Activated T-helper 9 cell treated with anti-CD3 and anti-CD28 coated beads, Interleukin-2, amount 50 U/mL, for 16 hours (primary cell): ENCODE measurements around the gene PYHIN1.
"Not testable (repeated sequence)": the region's sequence is repeated elsewhere in the genome, so short reads cannot be mapped to it uniquely, and the experiment has no call there.

Experiments
- DNase-seq: peaks from one replicate; pipeline ENCODE4 v3.0.0-alpha.2; 2020; ENCODE audit warnings: low read depth

Gene PYHIN1

DNA sequence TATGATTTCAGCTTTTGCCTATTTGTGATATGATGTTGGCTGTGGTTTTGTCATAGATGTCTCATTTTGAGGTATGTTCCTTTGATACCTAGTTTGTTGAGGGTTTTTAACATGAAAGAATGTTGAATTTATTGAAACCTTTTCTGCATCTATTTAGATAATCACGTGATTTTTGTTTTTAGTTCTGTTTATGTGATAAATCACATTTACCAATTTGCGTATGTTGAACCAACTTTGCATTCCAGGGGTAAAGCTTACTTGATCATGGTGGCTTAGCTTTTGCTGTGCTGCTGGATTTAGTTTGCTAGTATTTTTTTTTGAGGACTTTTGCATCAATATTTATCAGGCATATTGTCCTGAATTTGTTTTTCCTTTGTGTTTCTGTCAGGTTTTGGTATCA is 51.9 kb downstream of the PYHIN1 start:
- no peak for DNase-seq

DNA sequence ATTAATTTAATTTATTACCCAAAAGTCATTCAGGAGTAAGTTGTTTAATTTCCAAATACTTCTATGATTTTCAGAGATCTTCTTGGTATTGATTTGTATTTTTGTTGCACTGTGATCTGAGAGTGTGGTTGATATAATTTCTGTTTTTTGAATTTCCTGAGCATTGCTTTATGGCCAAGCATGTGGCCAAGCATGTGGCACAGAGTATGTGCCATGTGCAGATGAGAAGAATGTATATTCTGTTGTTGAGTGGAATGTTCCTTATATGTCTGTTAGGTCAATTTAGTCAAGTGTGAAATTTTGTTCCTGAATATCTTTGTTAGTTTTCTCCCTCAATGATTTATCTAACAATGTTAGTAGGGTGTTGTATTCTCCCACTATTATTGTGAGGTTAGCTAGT is 53.0 kb downstream of the PYHIN1 start:
- no peak for DNase-seq

DNA sequence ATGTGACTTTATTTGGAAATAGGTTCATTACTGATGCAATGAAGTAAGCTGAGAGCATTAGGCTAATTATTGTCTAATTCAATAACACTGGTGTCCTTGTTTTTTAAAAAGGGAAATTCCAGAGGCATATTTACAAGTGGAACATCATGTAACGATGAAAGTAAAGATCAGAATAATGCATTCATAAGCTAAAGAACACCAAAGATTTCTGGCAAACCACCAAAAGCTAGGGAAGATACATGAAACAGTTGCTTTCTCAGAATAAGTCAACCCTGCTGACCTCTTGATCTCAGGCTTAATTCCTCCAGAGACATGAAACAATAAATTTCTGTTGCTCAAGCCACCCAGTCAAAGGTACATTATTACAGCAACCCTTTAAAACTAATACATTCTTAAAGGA is 58.1 kb downstream of the PYHIN1 start:
- no peak for DNase-seq

DNA sequence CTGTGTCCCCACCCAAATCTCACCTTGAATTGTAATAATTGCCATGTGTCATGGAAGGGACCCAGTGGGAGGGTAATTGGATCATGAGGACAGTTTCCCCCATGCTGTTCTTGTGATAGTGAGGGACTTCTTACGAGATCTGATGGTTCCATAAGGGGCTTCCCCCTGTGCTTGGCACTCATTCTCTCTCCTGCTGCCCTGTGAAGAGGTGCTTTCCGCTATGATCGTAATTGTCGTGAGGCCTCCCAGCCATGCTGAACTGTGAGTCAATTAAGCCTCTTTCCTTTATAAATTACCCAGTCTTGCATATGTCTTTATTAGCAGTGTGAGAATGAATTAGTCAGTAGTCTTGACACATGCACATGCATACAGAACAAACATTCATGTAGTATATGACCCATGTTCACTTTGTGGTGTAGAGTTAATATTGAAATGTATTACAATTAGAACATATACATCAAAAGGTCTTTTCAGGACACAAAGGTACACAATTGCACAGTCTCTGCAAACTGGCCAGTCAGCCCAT is 61.5 kb downstream of the PYHIN1 start:
- DNase-seq, result no peak

DNA sequence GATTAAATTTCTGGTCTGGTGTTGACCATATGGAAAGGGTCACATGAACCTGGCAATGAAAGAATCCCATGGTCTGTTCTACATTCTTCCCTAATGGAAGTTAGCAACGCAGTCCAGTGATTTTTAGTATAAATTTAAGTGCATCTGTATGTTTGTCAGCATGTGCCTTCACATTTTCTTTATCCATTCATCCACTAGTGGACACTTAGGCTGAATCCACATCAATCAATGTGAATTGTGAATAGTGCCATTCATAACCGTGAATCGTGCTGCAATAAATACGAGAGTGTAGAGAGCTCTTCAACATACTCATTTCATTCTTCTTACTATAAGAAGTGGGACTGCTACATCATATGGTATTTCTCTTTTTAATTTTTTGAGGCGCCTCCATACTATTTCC is 65.6 kb downstream of the PYHIN1 start:
- no peak for DNase-seq

DNA sequence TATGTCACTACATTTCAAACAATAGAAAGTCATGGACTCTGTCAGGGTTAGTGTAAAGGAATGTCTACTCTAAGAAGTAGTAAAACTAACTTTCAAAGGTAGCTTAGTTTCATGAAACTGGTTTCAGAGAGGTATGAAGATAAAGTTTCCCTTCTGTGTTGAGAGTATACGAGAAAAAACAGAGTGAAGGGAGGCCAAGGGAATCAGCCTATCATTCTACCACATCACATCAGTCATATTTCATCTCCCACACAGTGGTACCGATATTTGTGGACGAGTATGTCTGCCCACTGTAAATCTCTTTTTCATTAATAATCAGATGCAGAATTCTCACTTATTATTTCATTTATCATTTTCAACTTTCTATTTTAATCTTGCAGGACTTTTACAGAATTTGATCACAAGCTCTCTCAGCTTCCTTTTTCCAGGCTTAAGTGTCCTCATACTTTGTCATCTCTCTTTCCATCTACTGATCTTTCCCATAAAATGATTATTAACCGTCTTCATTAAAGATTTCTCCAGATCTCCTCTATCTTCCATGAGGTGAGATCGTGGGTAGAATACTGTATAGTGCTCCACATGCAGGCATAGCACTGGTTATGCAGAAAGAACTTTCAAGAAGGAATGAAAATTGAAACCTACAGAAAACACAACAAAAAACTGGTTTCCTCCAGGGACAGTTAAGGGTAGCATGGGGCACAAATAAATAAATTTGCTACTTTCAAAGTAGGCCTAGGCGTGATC is 66.9 kb downstream of the PYHIN1 start:
- no peak for DNase-seq

DNA sequence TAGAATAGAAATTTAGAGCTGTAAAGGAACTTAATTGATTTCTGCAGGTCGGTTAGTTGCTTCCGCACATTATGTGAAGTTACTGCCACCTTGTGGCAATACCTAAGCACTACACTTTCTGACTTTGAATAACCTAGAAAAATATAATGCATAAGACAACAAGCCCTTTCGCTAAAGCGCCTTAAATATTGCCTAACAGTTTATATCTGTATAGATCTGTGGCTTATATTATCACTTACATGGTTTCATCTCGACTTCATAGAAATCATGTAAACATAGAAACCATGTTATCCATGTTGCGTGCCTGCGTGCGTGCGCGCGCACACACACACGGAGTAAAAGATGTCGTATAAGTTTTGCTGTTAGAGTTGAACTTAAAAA is 67.4 kb downstream of the PYHIN1 start:
- no peak for DNase-seq

DNA sequence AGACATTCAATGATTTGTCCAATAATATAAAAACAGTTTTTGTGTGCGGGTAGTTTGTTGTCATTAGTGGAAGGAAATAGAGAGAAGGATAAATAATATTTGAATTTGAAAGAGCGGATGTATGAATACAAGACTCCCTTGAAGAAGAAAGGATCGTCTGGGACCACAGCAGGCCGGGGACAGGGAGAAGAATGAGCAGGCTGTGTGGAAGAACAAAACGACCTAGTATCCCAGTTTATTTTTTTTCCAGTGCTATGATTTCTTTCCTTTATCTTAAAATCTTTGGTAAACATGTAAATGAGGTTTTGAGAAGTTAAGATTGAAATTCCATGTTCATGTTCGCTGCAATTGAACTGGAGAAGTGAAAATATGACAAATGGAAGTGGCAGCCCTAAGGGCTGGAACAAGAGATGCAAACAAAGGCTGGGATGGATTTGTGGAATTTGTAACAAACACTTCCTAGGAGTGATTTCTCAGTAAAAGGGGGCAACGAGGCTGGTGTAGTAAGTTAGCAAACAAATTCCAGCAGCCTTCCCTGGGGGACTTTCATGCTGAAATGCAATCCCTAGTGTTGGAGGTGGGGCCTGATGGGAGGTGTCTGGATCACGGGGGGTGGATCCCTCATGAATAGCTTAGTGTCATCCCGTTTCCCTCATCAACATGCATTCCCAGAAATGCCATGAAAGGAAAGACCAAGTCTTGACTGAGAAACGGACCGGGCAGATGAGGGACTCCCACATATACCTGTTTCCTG is 68.1 kb downstream of the PYHIN1 start:
- DNase-seq, result no peak

DNA sequence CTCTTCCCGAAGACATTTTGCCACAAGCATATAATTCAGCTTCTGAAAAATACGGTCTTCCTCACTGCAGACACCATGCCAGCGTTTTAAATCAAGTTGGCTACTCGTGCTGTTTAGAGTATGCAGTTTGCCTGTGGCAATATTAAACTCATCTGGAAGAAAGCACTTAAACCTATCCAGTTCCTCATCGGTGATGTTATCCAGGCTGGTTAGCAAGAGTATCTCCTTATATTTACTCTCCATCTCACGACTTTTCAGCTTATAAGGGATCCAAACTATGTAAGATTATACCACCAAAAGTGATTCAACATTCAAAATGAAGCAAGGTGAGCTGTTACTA is 68.7 kb downstream of the PYHIN1 start:
- DNase-seq, result no peak

DNA sequence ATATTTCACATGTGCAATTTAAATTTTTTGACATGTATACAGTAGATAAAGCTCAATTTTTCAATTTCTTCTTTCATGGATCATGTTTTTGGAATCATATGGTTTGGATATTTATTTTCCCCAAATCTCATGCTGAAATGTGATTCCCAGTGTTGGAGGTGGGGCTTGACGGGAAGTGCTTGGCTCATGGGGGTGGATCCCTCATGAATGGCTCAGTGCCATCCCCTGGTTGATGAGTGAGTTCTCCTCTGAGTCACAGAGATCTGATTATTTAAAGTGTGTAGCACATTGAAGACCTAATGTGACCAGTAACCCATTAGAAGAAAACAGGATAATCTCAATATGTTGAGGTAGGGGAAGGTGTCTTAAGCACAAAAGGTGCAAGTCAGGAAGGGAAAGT is 69.3 kb downstream of the PYHIN1 start:
- no peak for DNase-seq

DNA sequence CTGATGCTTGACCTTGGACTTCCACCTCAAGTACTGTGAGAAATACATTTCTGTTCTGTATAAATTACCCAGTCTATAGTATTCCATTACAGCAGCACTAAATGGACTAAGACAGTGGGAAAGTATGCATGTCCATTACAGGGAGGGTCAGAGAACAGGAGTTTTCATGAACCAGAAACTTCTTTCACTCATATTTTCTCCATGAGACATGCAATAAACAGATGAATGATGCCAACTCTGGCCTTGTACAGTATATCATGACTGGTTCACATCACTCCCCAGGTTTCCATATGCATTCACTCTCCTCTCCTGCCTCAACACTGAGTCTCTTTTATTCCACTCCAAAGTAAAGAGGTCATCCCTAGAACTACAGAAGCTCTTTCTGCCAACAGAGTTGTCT is 73.8 kb downstream of the PYHIN1 start:
- DNase-seq, result no peak

DNA sequence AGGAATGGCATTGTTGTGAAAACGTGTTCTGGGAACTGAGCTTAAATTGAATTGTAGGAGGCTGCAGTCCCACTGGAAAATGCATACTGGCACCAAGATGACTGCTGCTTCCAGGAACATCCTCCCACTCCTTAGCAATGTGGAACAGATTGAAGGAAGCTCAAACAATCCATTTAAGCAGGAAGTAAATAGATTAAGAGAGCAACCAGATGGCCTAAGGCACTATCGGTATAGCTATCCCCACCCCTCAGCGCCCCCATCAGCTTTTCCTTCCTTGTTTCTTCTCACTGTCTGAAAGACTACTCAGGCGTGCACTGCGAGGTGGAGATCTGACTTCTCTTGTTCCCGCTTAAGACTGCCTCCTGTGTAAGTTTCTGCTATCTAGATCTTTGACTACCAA is 74.3 kb downstream of the PYHIN1 start:
- DNase-seq, result no peak

DNA sequence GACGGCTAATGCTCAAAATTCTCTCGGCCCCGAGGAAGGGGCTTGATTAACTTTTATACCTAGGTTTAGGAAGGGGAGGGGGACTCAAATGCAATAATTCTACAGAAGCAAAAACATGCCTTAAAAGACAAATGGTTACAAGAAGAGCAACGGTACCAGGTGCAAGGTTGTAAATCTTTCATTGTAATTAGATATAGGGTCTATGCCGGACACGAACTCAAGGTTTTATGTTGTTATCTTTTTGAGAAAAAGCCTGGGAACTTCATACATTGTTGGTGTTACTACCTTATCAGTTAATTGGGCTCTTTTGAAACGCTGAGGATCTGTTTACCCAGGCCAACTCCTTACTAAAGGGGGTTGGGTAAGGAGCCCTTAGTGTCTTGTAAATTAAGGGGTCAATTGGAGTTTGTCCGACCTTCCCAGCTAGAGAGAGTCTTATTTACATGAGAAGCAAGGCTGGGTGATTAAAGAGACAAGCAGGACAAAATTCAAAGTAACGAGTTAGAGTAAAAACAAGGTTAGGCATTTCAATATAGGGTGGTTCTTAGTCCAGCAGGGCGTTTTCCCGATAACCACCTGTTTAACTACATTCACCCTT is 75.0 kb downstream of the PYHIN1 start:
- not testable (repeated sequence) for DNase-seq

DNA sequence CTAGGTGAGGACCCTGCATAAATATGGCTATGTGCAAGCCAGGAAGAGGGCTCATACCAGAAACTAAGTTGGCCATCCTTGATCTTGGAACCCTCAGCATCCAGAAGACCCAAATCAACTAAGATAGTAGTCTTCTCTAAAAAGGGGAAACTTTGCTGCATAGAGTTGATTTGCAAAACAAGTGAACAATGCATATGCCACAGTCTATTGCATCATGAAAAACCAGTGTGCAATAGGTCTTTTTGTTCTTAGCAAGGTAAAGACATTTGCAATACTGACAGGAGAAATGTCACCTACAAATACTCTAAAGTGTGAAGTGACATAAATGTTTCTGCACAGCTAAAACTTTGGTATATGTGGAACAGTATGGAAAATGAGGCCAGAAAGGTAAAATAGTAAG is 76.4 kb downstream of the PYHIN1 start:
- no peak for DNase-seq

DNA sequence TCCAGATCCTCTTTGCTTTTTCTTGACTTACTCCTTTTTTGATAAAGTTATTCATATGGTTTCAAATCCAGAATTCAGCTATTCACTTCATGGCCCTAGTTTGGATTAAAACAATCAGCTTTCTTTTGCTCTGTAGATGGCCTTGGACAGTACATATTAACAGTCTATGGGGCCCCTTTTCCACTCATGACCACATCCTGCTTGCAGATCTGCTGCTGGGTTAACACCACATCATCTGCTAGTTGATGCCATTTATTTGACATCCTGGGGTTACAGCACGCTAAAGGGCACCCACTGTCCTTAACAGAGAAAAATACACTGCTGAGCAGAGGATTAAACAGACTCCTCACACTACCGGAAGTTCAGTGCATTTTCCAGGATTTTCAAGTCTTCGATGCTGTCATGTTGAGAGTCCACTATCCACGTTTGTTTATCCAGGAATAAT is 77.4 kb downstream of the PYHIN1 start:
- no peak for DNase-seq

DNA sequence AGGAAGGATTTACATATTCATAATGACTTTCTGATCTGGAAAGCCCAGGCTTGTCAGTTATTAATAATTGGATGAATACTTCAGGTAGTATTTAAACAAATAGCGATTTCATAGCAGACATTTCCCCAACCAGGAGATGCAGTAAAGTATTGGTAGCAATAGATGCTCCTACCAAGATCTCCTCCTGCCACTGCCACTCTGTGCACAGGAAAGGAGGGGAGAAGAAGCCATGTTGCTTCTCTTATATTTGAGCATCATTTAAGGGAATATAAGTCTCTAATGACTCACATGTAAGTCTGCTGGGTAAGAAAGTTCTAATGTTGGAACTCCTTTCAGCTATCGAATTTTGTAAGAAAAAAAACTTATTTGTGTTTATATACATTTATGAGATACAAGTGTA is 77.9 kb downstream of the PYHIN1 start:
- DNase-seq, result no peak

DNA sequence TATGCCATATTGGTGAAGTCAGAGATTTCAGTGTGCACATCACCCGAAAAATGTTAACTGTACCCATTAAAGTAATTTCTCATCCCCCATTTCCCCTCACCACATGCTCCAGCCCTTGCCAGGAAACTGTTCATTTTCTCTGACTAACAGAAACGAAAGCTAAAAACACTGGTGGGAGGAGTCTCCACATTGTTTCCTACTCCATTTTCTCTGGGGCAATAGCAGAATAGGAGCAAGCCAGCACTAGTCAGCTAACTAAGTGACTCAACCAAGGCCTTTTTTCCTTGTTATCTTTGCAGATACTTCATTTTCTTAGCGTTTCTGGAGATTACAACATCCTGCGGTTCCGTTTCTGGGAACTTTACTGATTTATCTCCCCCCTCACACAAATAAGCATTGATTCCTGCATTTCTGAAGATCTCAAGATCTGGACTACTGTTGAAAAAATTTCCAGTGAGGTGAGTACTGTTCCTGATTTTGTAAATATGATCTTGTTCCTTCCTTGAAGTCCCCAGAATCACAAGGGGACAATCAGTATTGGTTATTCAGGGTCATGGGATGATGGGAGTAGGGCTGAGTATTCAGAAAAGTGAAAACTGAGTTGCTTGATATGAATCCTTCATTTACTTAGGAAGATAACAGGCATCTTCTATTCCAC is 78.5 kb downstream of the PYHIN1 start, which contains the start of gene IFI16:
Gene IFI16, plus strand, starts transcription at position 204 of the 658 bp plus-strand sequence. CDS start 4,774 bp downstream, outside the sequence.
- peak; percentile 37 for DNase-seq

DNA sequence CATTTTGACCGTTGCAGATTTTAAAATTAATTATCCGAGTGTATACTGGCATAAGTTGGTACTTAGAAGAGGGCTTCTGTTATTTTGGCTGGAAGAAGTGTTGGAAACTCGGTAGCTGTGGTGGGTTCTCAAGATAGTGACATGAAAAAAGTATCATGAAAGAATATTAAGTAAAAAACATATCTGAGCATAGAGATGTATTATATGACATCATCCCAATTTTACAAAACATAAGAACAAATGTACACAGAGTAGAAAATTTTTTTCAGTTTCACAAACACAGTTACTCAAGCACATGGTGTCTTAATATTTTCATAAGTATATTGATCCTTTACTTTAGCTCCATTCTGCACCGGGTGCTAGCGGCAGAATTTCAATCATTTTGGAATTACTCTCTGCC is 79.0 kb downstream of the PYHIN1 start:
- no peak for DNase-seq

DNA sequence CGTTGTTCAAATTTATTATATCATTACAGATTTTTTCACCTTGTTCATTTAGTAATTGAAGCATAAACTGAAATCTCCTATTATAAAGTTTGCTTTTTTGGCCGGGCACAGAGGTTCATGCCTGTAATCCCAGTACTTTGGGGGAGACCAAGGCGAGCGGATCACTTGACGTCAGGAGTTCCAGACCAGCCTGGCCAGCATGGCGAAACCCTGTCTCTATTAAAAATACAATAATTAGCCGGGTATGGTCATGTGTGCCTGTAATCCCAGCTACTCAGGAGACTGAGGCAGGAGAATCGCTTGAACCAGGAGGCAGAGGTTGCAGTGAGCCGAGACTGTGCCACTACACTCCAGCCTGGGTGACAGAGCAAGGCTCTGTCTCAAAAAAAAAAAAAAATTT is 79.6 kb downstream of the PYHIN1 start:
- DNase-seq, result not testable (repeated sequence)

DNA sequence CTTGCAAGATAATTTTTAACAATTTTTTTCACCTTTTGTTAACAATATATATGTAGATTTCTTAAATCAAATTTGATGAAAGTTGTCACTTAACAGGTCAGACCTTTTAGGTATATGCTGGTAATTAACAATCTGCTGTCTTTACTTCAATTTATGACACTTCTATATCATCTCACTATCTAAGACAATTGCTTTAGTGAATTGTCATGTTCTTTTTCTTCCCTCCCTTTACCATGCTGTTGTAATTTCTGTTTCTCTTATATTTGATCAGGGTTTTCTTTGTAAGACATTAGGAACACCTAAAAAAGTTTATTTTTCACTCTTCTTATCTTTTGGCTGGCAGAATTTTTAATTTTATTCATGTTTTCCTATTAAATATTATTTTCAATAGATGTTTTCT is 80.4 kb downstream of the PYHIN1 start:
- DNase-seq, result no peak

DNA sequence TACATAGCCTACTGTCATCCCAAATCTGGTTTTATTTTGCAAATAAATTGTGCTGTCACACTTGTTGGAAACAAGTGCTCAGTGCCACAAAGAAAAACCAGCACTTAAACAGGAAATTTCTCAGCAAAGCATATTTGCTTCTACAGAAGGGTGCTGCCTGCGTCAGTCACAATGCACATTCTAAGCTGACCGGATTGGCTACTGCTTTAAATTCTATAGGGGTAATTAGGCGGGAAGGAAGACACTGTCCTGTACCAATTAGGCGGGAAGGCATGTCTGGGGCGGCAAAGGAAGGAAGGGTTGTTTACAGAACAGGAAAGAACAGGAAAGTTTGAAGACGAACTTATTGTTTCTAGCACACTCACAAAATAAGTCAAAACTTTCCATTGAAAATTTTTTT is 81.1 kb downstream of the PYHIN1 start:
- DNase-seq, result no peak

DNA sequence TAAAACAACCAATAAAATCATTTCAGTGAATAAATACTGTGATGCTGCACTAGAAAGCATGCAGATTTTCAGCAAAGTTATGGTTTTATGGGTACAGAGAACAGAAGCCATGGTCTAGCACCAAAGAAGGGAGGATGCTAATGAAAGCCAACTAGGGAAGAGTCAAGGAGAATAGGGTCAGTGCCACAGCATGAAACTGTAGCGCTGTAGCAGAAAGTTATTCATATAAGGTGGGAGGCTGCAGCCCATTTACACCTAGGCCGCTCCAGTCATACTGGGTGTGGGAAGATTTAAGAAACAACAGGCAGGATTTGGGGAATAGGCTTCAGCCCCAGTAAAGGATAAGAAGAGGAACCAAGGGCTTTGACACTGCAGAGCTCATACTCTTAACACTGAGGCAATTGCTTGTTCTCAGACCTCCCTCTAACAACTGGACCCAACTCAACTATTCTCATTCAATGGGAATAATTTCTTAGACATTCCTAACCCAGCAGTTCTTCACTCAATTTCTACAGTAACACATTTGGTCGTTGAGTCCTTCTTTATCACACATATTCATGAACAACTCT is 82.7 kb downstream of the PYHIN1 start:
- no peak for DNase-seq
